Neuronal stem cell (in vitro differentiated cells): ENCODE measurements around the gene STXBP5L.
"Not testable (repeated sequence)": the region's sequence is repeated elsewhere in the genome, so short reads cannot be mapped to it uniquely, and the experiment has no call there.

ENCODE experiments used
- DNase-seq: peaks from one replicate; pipeline ENCODE4 v3.0.0-alpha.2; 2013; ENCODE audit warnings: low spot score
- H2AFZ ChIP-seq: one replicate; pipeline ENCODE4 v1.6.1; 2013; ENCODE audit warnings: mild to moderate bottlenecking, low read length, inconsistent platforms
- H2AK5ac ChIP-seq: 2 replicates; pipeline ENCODE4 v1.6.1; 2013; ENCODE audit warnings: low read depth, mild to moderate bottlenecking, inconsistent platforms, low read length, moderate library complexity, mixed read lengths
- H2BK120ac ChIP-seq: 2 replicates; pipeline ENCODE4 v1.6.1; 2013; ENCODE audit warnings: low read depth, mild to moderate bottlenecking, inconsistent platforms, low read length, moderate library complexity, mixed read lengths
- H2BK12ac ChIP-seq: one replicate; pipeline ENCODE4 v1.6.1; 2013; ENCODE audit warnings: low read length, inconsistent platforms
- H2BK15ac ChIP-seq: 2 replicates; pipeline ENCODE4 v1.6.1; 2013; ENCODE audit warnings: mild to moderate bottlenecking, low read length, inconsistent platforms, mixed read lengths
- H2BK5ac ChIP-seq: one replicate; pipeline ENCODE4 v1.6.1; 2013; ENCODE audit warnings: inconsistent platforms, mild to moderate bottlenecking, low read length, moderate library complexity
- H3K14ac ChIP-seq: one replicate; pipeline ENCODE4 v1.6.1; 2013; ENCODE audit warnings: low read length, inconsistent platforms
- H3K18ac ChIP-seq: 2 replicates; pipeline ENCODE4 v1.6.1; 2013; ENCODE audit warnings: low read length, inconsistent platforms
- H3K23ac ChIP-seq: 2 replicates; pipeline ENCODE4 v1.6.1; 2013; ENCODE audit warnings: low read depth, mild to moderate bottlenecking, mixed read lengths, low read length, inconsistent platforms; ENCODE audit not compliant: poor library complexity
- H3K27ac ChIP-seq: replicated peaks from 3 replicates; pipeline ENCODE4 v1.5.1; 2013; ENCODE audit warnings: low read length, inconsistent platforms
- H3K27me3 ChIP-seq, 3 experiments: 2 replicates each; pipeline ENCODE4 v1.6.1; 2013; ENCODE audit warnings: low read length in 3 of 3, mild to moderate bottlenecking in 2 of 3, inconsistent platforms in 1 of 3, low read depth in 1 of 3, mixed read lengths in 1 of 3, moderate library complexity in 1 of 3; ENCODE audit not compliant: control insufficient read depth in 3 of 3, insufficient read depth in 3 of 3
- H3K36me3 ChIP-seq, 2 donors: replicated peaks in 1 of 2; 2 replicates each; pipeline ENCODE4 v1.6.1; 2013; ENCODE audit warnings: low read length in 2 of 2; ENCODE audit not compliant: control insufficient read depth in 2 of 2, insufficient read depth in 2 of 2
- H3K4ac ChIP-seq: 2 replicates; pipeline ENCODE4 v1.6.1; 2013; ENCODE audit warnings: inconsistent platforms, mild to moderate bottlenecking, low read length, moderate library complexity
- H3K4me1 ChIP-seq, 2 donors: 1 replicate in 1 of 2; 2 replicates in 1 of 2; pipeline ENCODE4 v1.6.1; 2013; ENCODE audit warnings: low read length in 2 of 2, low read depth in 1 of 2; ENCODE audit not compliant: control insufficient read depth in 2 of 2, insufficient read depth in 1 of 2
- H3K4me2 ChIP-seq: one replicate; pipeline ENCODE4 v1.6.1; 2013; ENCODE audit warnings: mild to moderate bottlenecking, low read length, inconsistent platforms; ENCODE audit not compliant: insufficient read depth, poor library complexity, severe bottlenecking
- H3K4me3 ChIP-seq, 2 donors: 2 replicates each; pipeline ENCODE4 v1.5.1; 2013; ENCODE audit warnings: low read length in 2 of 2, mild to moderate bottlenecking in 2 of 2, inconsistent platforms in 1 of 2, moderate library complexity in 1 of 2
- H3K79me1 ChIP-seq: one replicate; pipeline ENCODE4 v1.6.1; 2013; ENCODE audit warnings: low read depth, mild to moderate bottlenecking, inconsistent platforms, low read length, moderate library complexity
- H3K9ac ChIP-seq: one replicate; pipeline ENCODE4 v1.6.1; 2013; ENCODE audit warnings: mild to moderate bottlenecking, low read depth, low read length, inconsistent platforms; ENCODE audit not compliant: poor library complexity
- H3K9me3 ChIP-seq, 2 donors: replicated peaks in 1 of 2; 2 replicates each; pipeline versions ENCODE3 to v1.6.1; 2013; ENCODE audit warnings: low read length in 2 of 2, mild to moderate bottlenecking in 2 of 2, inconsistent platforms in 1 of 2, low read depth in 1 of 2, mixed read lengths in 1 of 2, moderate library complexity in 1 of 2; ENCODE audit not compliant: control insufficient read depth in 2 of 2, insufficient read depth in 1 of 2
- H4K8ac ChIP-seq: one replicate; pipeline ENCODE4 v1.6.1; 2013; ENCODE audit warnings: low read depth, mild to moderate bottlenecking, inconsistent platforms, low read length, moderate library complexity
- H4K91ac ChIP-seq: one replicate; pipeline ENCODE4 v1.6.1; 2013; ENCODE audit warnings: low read length, low read depth, mild to moderate bottlenecking, inconsistent platforms; ENCODE audit not compliant: poor library complexity
- WGBS, 2 donors: extraction: QIAGEN DNeasy Blood & Tissue Kit; methylation state at CpG; one replicate each; pipeline ENCODE4 v1.1.7; 2013; ENCODE audit warnings: missing lambda C conversion rate in 2 of 2, mixed read lengths in 1 of 2; ENCODE audit not compliant: insufficient read length in 2 of 2, insufficient replicate concordance in 1 of 2; ENCODE audit errors: extremely low coverage in 2 of 2; 5-methylcytosine and 5-hydroxymethylcytosine counted together

Gene STXBP5L

DNA sequence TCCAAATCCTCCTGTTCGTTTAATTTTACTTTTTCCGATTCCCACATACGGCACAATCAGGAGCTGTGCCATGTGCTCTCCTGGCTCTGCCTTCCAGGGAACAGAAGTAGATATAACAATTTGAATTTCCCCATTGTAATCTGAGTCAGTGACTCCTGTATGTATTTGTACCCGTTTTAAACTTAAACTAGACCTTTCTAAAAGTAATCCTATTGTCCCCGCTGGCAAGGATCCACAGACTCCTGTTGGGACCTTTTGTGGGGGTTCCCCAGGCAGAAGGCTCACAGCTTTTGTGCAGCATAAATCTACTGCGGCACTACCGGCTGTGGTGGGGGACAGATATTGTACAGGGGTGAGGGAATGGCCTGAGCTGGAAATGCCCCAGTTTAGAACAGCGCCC, 490.0 kb downstream of the STXBP5L start:
- not testable (repeated sequence) for H2BK12ac ChIP-seq, H4K91ac ChIP-seq, H3K79me1 ChIP-seq, H3K27ac ChIP-seq, H2BK5ac ChIP-seq, DNase-seq, H2AK5ac ChIP-seq, H3K9ac ChIP-seq, H4K8ac ChIP-seq, H3K4me1 ChIP-seq, H3K18ac ChIP-seq, H3K9me3 ChIP-seq, H2AFZ ChIP-seq, H2BK120ac ChIP-seq, H3K36me3 ChIP-seq, H3K23ac ChIP-seq, H3K4ac ChIP-seq, H3K27me3 ChIP-seq, H2BK15ac ChIP-seq, H3K14ac ChIP-seq, H3K4me3 ChIP-seq, H3K4me2 ChIP-seq
- WGBS, 2 donors: no CpG with 5 or more reads among the region's 8 CpGs

DNA sequence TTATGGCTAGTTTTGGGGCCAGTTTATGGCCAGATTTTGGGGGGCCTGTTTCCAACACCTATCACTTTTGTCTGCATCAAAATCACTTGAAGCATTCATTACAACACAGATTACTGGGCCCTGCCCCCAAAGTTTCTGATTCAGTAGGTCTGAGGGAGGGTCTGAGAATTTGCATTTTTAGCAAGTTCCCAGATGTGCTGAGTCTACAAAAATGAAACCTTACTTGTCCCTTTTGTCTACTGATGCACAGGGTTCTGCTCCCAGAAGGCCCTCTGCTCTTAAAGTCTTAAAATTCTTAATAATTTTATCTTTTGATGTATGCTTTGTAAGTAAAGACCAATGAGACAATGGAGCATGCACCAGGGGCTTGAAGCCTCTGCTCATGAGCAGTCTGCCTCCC, 491.8 kb downstream of the STXBP5L start:
- Histone ChIP-seq H2AFZ (no peak overlapping the region), H3K18ac (no peak overlapping the region), H3K27me3 (no peaks in the 10 kb centered on the region), H3K23ac (no peak overlapping the region), H3K9me3 (no peaks in the 10 kb centered on the region), H3K4me1 (no peaks in the 10 kb centered on the region), H2BK120ac (no peak overlapping the region), H2AK5ac (no peak overlapping the region), H3K27ac (no peak overlapping the region), H3K79me1 (no peaks in the 10 kb centered on the region), H3K4me2 (no peak overlapping the region), H2BK12ac (no peak overlapping the region), H3K9ac (no peak overlapping the region), H3K4me3 (no peak overlapping the region), H4K91ac (no peak overlapping the region), H3K14ac (no peak overlapping the region), H3K4ac (no peak overlapping the region), H3K36me3 (no peaks in the 10 kb centered on the region), H2BK15ac (no peak overlapping the region), H2BK5ac (no peak overlapping the region), H4K8ac (no peak overlapping the region)
- no peak for DNase-seq

DNA sequence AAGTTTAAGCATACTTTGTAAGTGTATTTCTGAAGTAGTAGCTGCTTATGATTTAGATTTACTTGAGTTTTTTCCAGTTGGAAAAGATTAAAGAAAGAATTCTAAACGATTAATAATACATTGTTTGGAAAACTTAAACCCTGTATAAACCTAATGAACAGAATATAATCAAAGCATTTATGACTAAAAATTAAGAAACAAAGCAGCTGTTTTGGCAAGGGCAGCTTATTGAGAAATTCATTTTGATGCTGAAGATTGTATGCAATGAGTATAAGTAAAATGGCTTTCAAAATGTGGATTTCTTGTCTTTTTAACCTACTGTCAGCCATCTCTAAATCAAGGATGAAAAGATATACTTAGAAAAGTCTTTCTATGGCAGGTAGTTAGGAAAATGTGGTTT, 497.6 kb downstream of the STXBP5L start:
- H3K79me1 ChIP-seq: no peaks in the 10 kb centered on the region
- no peak overlapping the region for H4K91ac ChIP-seq
- no peaks in the 10 kb centered on the region for H3K4me1 ChIP-seq
- H3K9me3 ChIP-seq: no peaks in the 10 kb centered on the region
- no peak overlapping the region for H3K23ac ChIP-seq
- no peak overlapping the region for H2AK5ac ChIP-seq
- H3K36me3 ChIP-seq: no peaks in the 10 kb centered on the region
- no peak for DNase-seq
- whole genome bisulfite sequencing, 2 donors: no CpG with 5 or more reads among the region's 1 CpG
- no peaks in the 10 kb centered on the region for H3K27me3 ChIP-seq
- no peak overlapping the region for H2AFZ ChIP-seq
- no peak overlapping the region for H3K4me3 ChIP-seq
- no peak overlapping the region for H2BK5ac ChIP-seq
- no peak overlapping the region for H4K8ac ChIP-seq
- H3K27ac ChIP-seq: no peak overlapping the region
- H3K18ac ChIP-seq: no peak overlapping the region
- no peak overlapping the region for H3K4ac ChIP-seq
- no peak overlapping the region for H2BK15ac ChIP-seq
- H3K4me2 ChIP-seq: no peak overlapping the region
- no peak overlapping the region for H3K14ac ChIP-seq
- H2BK12ac ChIP-seq: no peak overlapping the region
- no peak overlapping the region for H3K9ac ChIP-seq
- H2BK120ac ChIP-seq: no peak overlapping the region

GRCh38 chr3:121411523-121411922, 503.5 kb downstream of the STXBP5L start:
- no peak overlapping the region for H3K4me2 ChIP-seq
- H3K23ac ChIP-seq: no peak overlapping the region
- H2AK5ac ChIP-seq: no peak overlapping the region
- no peak overlapping the region for H3K18ac ChIP-seq
- H3K27ac ChIP-seq: no peak overlapping the region
- no peak overlapping the region for H4K8ac ChIP-seq
- no peak overlapping the region for H2BK120ac ChIP-seq
- H2BK15ac ChIP-seq: no peak overlapping the region
- H2BK12ac ChIP-seq: no peak overlapping the region
- no peak for DNase-seq
- no peak overlapping the region for H3K4ac ChIP-seq
- H3K4me3 ChIP-seq: no peak overlapping the region
- no peak overlapping the region for H3K9ac ChIP-seq
- WGBS, 2 donors: no CpG with 5 or more reads among the region's 1 CpG
- H3K36me3 ChIP-seq: no peaks in the 10 kb centered on the region
- H3K4me1 ChIP-seq: no peaks in the 10 kb centered on the region
- no peak overlapping the region for H3K14ac ChIP-seq
- H2AFZ ChIP-seq: no peak overlapping the region
- H4K91ac ChIP-seq: no peak overlapping the region
- H3K79me1 ChIP-seq: no peaks in the 10 kb centered on the region
- H3K27me3 ChIP-seq: no peaks in the 10 kb centered on the region
- H3K9me3 ChIP-seq: no peaks in the 10 kb centered on the region
- H2BK5ac ChIP-seq: no peak overlapping the region
